Caco-2 (cell line): ENCODE measurements around the gene SCLT1. TPM values are rescaled to one million over a fixed set of nuclear protein-coding genes. Genes with fewer than 3 reads are reported as not detected.
A peak's percentile ranks its signal among the peaks of the same experiment; 100 is the strongest.

ENCODE experiments used
- BruUV-seq: library from RNA; stranded (reverse); fragments of 400-500 nt; replicated peaks from 2 replicates; lab custom pipeline; 2021; lab: Mats Ljungman, UMichigan
- CTCF ChIA-PET: fragments of 300-600 bp; sonication (Branson Sonifier 250); formaldehyde crosslinking; loops from one replicate; lab custom pipeline; 2022; ENCODE audit warnings: antibody characterized with exemption; lab: Charles Lee
- POLR2A ChIA-PET: fragments of 300-600 bp; sonication (Branson Sonifier 250); formaldehyde crosslinking; loops from one replicate; lab custom pipeline; 2022; ENCODE audit warnings: antibody characterized with exemption; lab: Charles Lee
- DNase-seq, 2 experiments: peaks; one replicate each; pipeline versions ENCODE4 v3.0.0 to v3.0.0-alpha.2; 2020 to 2022
- H3K27me3 ChIP-seq: replicated peaks from 2 replicates; pipeline ENCODE4 v1.6.0; 2011; ENCODE audit warnings: low read length; ENCODE audit not compliant: control insufficient read depth, insufficient read depth
- H3K36me3 ChIP-seq: 2 replicates; pipeline ENCODE4 v1.5.1; 2011; ENCODE audit warnings: low read length; ENCODE audit not compliant: control insufficient read depth, insufficient read depth
- H3K4me1 ChIP-seq: fragments of 250-450 bp; sonication (Bioruptor Pico); 2 replicates; pipeline ENCODE4 v1.5.1; 2020; ENCODE audit warnings: mild to moderate bottlenecking
- H3K4me3 ChIP-seq: 2 replicates; pipeline ENCODE4 v1.5.1; 2011; ENCODE audit warnings: low read depth, mild to moderate bottlenecking, control low read depth, low read length
- H3K9me3 ChIP-seq: fragments of 250-450 bp; sonication (Bioruptor Pico); 2 replicates; pipeline ENCODE4 v1.5.1; 2020; ENCODE audit warnings: mild to moderate bottlenecking, moderate library complexity
- H3K27ac Mint-ChIP-seq: one replicate; pipeline ENCODE4 v1.8.0; 2022; ENCODE audit warnings: mixed read lengths; ENCODE audit not compliant: unreplicated experiment
- H3K27me3 Mint-ChIP-seq: one replicate; pipeline ENCODE4 v1.8.0; 2022; ENCODE audit warnings: mixed read lengths; ENCODE audit not compliant: insufficient read depth, unreplicated experiment
- H3K36me3 Mint-ChIP-seq: one replicate; pipeline ENCODE4 v1.8.0; 2022; ENCODE audit warnings: mild to moderate bottlenecking, mixed read lengths; ENCODE audit not compliant: insufficient read depth, unreplicated experiment
- H3K4me1 Mint-ChIP-seq: one replicate; pipeline ENCODE4 v1.8.0; 2022; ENCODE audit warnings: low read depth, mixed read lengths; ENCODE audit not compliant: unreplicated experiment
- H3K4me3 Mint-ChIP-seq: one replicate; pipeline ENCODE4 v1.8.0; 2022; ENCODE audit warnings: mild to moderate bottlenecking, moderate library complexity, mixed read lengths; ENCODE audit not compliant: unreplicated experiment
- H3K9me3 Mint-ChIP-seq: one replicate; pipeline ENCODE4 v1.8.0; 2022; ENCODE audit warnings: mixed read lengths; ENCODE audit not compliant: unreplicated experiment
- CTCF ChIP-seq, 2 experiments: fragments of 200-600 bp in 1 of 2; IDR thresholded peaks; 1 replicate in 1 of 2; 2 replicates in 1 of 2; pipeline versions ENCODE4 v1.5.1 to v1.8.0; 2011 to 2022; ENCODE audit warnings: antibody characterized with exemption in 1 of 2, control low read depth in 1 of 2, inconsistent platforms in 1 of 2, low read depth in 1 of 2, low read length in 1 of 2, mild to moderate bottlenecking in 1 of 2, moderate library complexity in 1 of 2; ENCODE audit not compliant: insufficient read depth in 1 of 2, severe bottlenecking in 1 of 2, unreplicated experiment in 1 of 2
- intact Hi-C: fragments of 100-400 bp; cut with micrococcal nuclease; formaldehyde crosslinking; loops from one replicate; pipeline ENCODE4 v1.10.0; 2022; ENCODE audit not compliant: unreplicated experiment
- total RNA-seq: library from RNA; stranded (reverse); gene quantifications from 2 replicates; pipeline ENCODE4 v1.2.3, GENCODE V29; 2022

The SCLT1 gene
- total RNA-seq, 1 experiment from 2014 or later = 9.3 TPM

- ChIA-PET POLR2A (no interaction called here), CTCF (no interaction called here)
- no peaks in the 10 kb centered on the region for H3K9me3 ChIP-seq
- H3K9me3 Mint-ChIP-seq = no peaks in the 10 kb centered on the region
- intact Hi-C loops = no loop called here
- H3K4me3 Mint-ChIP-seq = peak overlapping the region; percentile 13
- H3K4me1 Mint-ChIP-seq = peaks cover 18% of the 10 kb centered on the region
- no peak for TF ChIP-seq CTCF (IDR thresholded peaks at IDR 0.05; ENCODE audit: insufficient read depth in 1 of 2, low read depth in 1 of 2, low read length in 1 of 2, severe bottlenecking in 1 of 2, unreplicated experiment in 1 of 2)
- peaks cover 11% of the 10 kb centered on the region; the same call in 1 of the 2 replicates for H3K4me1 ChIP-seq
- H3K36me3 Mint-ChIP-seq = peaks cover 40% of the 10 kb centered on the region
- no peak overlapping the region for H3K4me3 ChIP-seq
- peak overlapping the region; percentile 43 for H3K27ac Mint-ChIP-seq
- no peaks in the 10 kb centered on the region for H3K27me3 Mint-ChIP-seq
- H3K27me3 ChIP-seq = no peaks in the 10 kb centered on the region
- peaks cover 1% of the 10 kb centered on the region; the same call in 1 of the 2 replicates for H3K36me3 ChIP-seq
- BruUV-seq = no TSS peak
- no peak for DNase-seq
Observed at GRCh38 chr4:128841402-128841801, 251.9 kb downstream of the SCLT1 start.

GRCh38 chr4:128840711-128841318, 252.5 kb downstream of the SCLT1 start:
- no peak for TF ChIP-seq CTCF (IDR thresholded peaks at IDR 0.05; ENCODE audit: insufficient read depth in 1 of 2, low read depth in 1 of 2, low read length in 1 of 2, severe bottlenecking in 1 of 2, unreplicated experiment in 1 of 2)
- Mint-ChIP-seq H3K27ac (peak overlapping the region; percentile 43), H3K4me3 (peak overlapping the region; percentile 13), H3K4me1 (peaks cover 18% of the 10 kb centered on the region), H3K36me3 (peaks cover 34% of the 10 kb centered on the region), H3K27me3 (no peaks in the 10 kb centered on the region), H3K9me3 (no peaks in the 10 kb centered on the region)
- Histone ChIP-seq H3K4me3 (no peak overlapping the region), H3K27me3 (no peaks in the 10 kb centered on the region), H3K9me3 (no peaks in the 10 kb centered on the region), H3K4me1 (peaks cover 11% of the 10 kb centered on the region; the same call in 1 of the 2 replicates), H3K36me3 (peaks cover 1% of the 10 kb centered on the region; the same call in 1 of the 2 replicates)
- ChIA-PET POLR2A (no interaction called here), CTCF (no interaction called here)
- no peak for DNase-seq
- intact Hi-C loops = no loop called here
- BruUV-seq = no TSS peak

- no TSS peak for BruUV-seq
- Histone ChIP-seq H3K4me3 (no peak overlapping the region), H3K9me3 (no peaks in the 10 kb centered on the region), H3K27me3 (no peaks in the 10 kb centered on the region), H3K4me1 (peaks cover 11% of the 10 kb centered on the region; the same call in 1 of the 2 replicates), H3K36me3 (no peaks in the 10 kb centered on the region; the same call in 1 of the 2 replicates)
- no peak for TF ChIP-seq CTCF (IDR thresholded peaks at IDR 0.05; ENCODE audit: insufficient read depth in 1 of 2, low read depth in 1 of 2, low read length in 1 of 2, severe bottlenecking in 1 of 2, unreplicated experiment in 1 of 2)
- POLR2A ChIA-PET = no interaction called here
- DNase-seq = no peak
- peaks cover 19% of the 10 kb centered on the region for H3K36me3 Mint-ChIP-seq
- no peaks in the 10 kb centered on the region for H3K27me3 Mint-ChIP-seq
- H3K9me3 Mint-ChIP-seq = no peaks in the 10 kb centered on the region
- CTCF ChIA-PET = no interaction called here
- no peak overlapping the region for H3K4me3 Mint-ChIP-seq
- intact Hi-C loops = no loop called here
- H3K27ac Mint-ChIP-seq = no peak overlapping the region
- H3K4me1 Mint-ChIP-seq = peaks cover 20% of the 10 kb centered on the region
Observed at GRCh38 chr4:128837679-128838078, 255.7 kb downstream of the SCLT1 start.
